A673 (cell line): Measurements from ENCODE around the gene TMEM40. TPM values are rescaled to one million over a fixed set of nuclear protein-coding genes. Genes with fewer than 3 reads are reported as not detected.

Experiments
- BruUV-seq: library from RNA; stranded (reverse); fragments of 400-500 nt; replicated peaks from 2 replicates; lab custom pipeline; 2021; lab: Mats Ljungman, UMichigan
- CTCF ChIA-PET: fragments of 300-600 bp; sonication (Branson Sonifier 250); formaldehyde crosslinking; loops from one replicate; lab custom pipeline; 2022; ENCODE audit warnings: antibody characterized with exemption; lab: Charles Lee
- POLR2A ChIA-PET: fragments of 300-600 bp; sonication (Branson Sonifier 250); formaldehyde crosslinking; loops from one replicate; lab custom pipeline; 2022; ENCODE audit warnings: antibody characterized with exemption; ENCODE audit not compliant: low non-redundant PET; lab: Charles Lee
- DNase-seq: peaks from one replicate; pipeline ENCODE4 v3.0.0-alpha.2; 2015; ENCODE audit warnings: low spot score
- H3K27ac ChIP-seq: fragments of 200-600 bp; sonication (generic); 2 replicates; pipeline ENCODE4 v1.5.1; 2016; ENCODE audit warnings: mixed run types, low read depth, mild to moderate bottlenecking, mixed read lengths, antibody characterized with exemption, low read length; ENCODE audit not compliant: poor library complexity, severe bottlenecking
- H3K27me3 ChIP-seq: fragments of 200-600 bp; sonication (generic); replicated peaks from 2 replicates; pipeline ENCODE4 v1.6.1; 2017; ENCODE audit warnings: mixed run types, low read depth, mild to moderate bottlenecking, mixed read lengths, antibody characterized with exemption, low read length; ENCODE audit not compliant: insufficient read depth, poor library complexity
- H3K36me3 ChIP-seq: fragments of 200-600 bp; sonication (generic); 2 replicates; pipeline ENCODE4 v1.6.1; 2016; ENCODE audit warnings: mixed run types, mild to moderate bottlenecking, mixed read lengths, antibody characterized with exemption, low read length; ENCODE audit not compliant: insufficient read depth, poor library complexity, severe bottlenecking
- H3K4me1 ChIP-seq: fragments of 200-600 bp; sonication (generic); 2 replicates; pipeline ENCODE4 v1.6.1; 2017; ENCODE audit warnings: mixed run types, mild to moderate bottlenecking, mixed read lengths, antibody characterized with exemption, low read length; ENCODE audit not compliant: insufficient read depth, poor library complexity, severe bottlenecking
- H3K4me3 ChIP-seq: fragments of 200-600 bp; sonication (generic); 2 replicates; pipeline ENCODE4 v1.5.1; 2016; ENCODE audit warnings: low read depth, mixed run types, mild to moderate bottlenecking, mixed read lengths, low read length; ENCODE audit not compliant: poor library complexity, severe bottlenecking
- H3K9me3 ChIP-seq: fragments of 200-600 bp; sonication (generic); 2 replicates; pipeline ENCODE4 v1.6.1; 2016; ENCODE audit warnings: mixed run types, low read depth, mild to moderate bottlenecking, mixed read lengths, antibody characterized with exemption, low read length; ENCODE audit not compliant: poor library complexity, severe bottlenecking
- CTCF ChIP-seq: fragments of 300-800, 200-600 bp; sonication (generic); conservative IDR thresholded peaks from 2 replicates; pipeline ENCODE4 v1.5.1; 2017; ENCODE audit warnings: low read depth, mild to moderate bottlenecking, antibody characterized with exemption, low read length, moderate library complexity, mixed read lengths
- EZH2 ChIP-seq: fragments of 200-600 bp; sonication (generic); IDR thresholded peaks from 2 replicates; pipeline ENCODE4 v1.6.1; 2017; ENCODE audit warnings: borderline replicate concordance, low read depth, mild to moderate bottlenecking, mixed read lengths, antibody characterized with exemption, low read length; ENCODE audit not compliant: poor library complexity, severe bottlenecking
- intact Hi-C: fragments of 100-400 bp; cut with micrococcal nuclease; formaldehyde crosslinking; loops from one replicate; pipeline ENCODE4 v1.10.0; 2022; ENCODE audit not compliant: unreplicated experiment
- total RNA-seq: library from RNA; stranded (reverse); gene quantifications from 2 replicates; pipeline ENCODE4 v1.2.3, GENCODE V29; 2021

TMEM40 gene
- total RNA-seq, 1 experiment from 2014 or later: not detected

DNA sequence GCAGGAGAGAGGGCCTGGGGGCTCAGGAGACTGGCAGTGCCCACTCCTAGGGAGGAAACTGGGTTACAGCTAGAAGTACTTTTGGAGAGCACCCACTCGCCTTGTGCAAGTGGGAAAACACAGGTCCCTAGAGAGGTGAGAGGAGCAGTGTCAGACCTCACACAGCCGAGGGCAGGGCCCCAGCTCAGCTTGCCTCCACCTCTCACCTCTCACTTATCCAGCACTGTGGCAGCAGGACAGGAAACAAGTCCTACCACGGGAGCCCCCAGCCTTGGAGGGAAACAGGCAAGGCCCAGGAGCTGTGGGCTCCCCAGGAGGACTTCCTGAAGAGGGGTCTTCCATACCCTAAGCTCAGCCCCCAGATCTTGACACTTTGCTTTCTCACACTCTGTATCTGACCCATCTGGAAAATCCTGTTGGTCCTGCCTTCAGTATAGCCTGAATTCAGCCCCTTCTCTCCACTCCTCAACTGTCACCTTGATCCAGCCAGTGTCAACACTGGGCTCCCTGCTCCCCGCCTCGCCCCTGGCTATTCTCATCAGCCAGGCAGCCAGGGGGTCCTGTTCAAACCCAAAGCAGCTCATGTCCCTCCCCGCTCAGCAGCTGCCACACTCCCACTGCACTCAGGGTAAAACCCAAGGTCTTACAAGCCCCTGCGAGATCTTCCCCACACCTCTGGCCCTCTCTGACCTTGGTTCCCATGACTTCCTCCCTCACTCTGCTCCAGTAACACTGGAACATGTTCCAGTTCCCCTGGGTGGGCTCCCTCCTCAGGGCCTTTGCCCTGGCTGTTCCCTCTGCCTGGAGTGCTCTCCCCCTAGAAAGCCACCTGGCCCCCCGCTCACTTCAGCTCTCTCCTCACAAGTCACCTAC lies 870 bp upstream of the TMEM40 start:
- Histone ChIP-seq H3K27me3 (no peaks in the 10 kb centered on the region), H3K4me3 (no peak overlapping the region), H3K4me1 (peaks cover 8% of the 10 kb centered on the region), H3K27ac (no peak overlapping the region), H3K36me3 (no peaks in the 10 kb centered on the region), H3K9me3 (no peaks in the 10 kb centered on the region)
- CTCF ChIA-PET: interaction anchor here (0.5 kb wide), 1 partner anchor 13 kb away, joined by 3 read pairs; no protein-coding TSS in a partner anchor
- POLR2A ChIA-PET: no interaction called here
- DNase-seq: no peak
- intact Hi-C loops: no loop called here
- no TSS peak for BruUV-seq
- no peak for TF ChIP-seq EZH2

GRCh38 chr3:12758025-12758781 lies 856 bp downstream of the TMEM40 start:
- DNase-seq: peak; percentile 62
- intact Hi-C loops: no loop called here
- Histone ChIP-seq H3K4me1 (peaks cover 8% of the 10 kb centered on the region), H3K27me3 (no peaks in the 10 kb centered on the region), H3K36me3 (no peaks in the 10 kb centered on the region), H3K27ac (peak overlapping the region; percentile 24), H3K4me3 (no peak overlapping the region), H3K9me3 (no peaks in the 10 kb centered on the region)
- no peak for TF ChIP-seq EZH2
- TF ChIP-seq CTCF: no peak
- no TSS peak for BruUV-seq
- ChIA-PET POLR2A (no interaction called here), CTCF (interaction anchor here (0.5 kb wide), 1 partner anchor 361 kb away, joined by 4 read pairs; no protein-coding TSS in a partner anchor)

GRCh38 chr3:12756635-12757034 lies 2.4 kb downstream of the TMEM40 start:
- TF ChIP-seq CTCF: no peak
- TF ChIP-seq EZH2: no peak
- H3K9me3 ChIP-seq: no peaks in the 10 kb centered on the region
- ChIA-PET CTCF (no interaction called here), POLR2A (no interaction called here)
- no peak overlapping the region for H3K4me3 ChIP-seq
- BruUV-seq: no TSS peak
- no peaks in the 10 kb centered on the region for H3K27me3 ChIP-seq
- DNase-seq: no peak
- H3K36me3 ChIP-seq: no peaks in the 10 kb centered on the region
- no peak overlapping the region for H3K27ac ChIP-seq
- intact Hi-C loops: no loop called here
- H3K4me1 ChIP-seq: peaks cover 8% of the 10 kb centered on the region
